Effector memory CD4-positive, alpha-beta T cell (primary cell): ENCODE measurements around the gene DPY19L2.
"Not testable (repeated sequence)": the region's sequence is repeated elsewhere in the genome, so short reads cannot be mapped to it uniquely, and the experiment has no call there.

Experiments
- DNase-seq, 3 donors: peaks; one replicate each; pipeline ENCODE4 v3.0.0-alpha.2; 2020
- H3K27ac ChIP-seq: 2 replicates; pipeline ENCODE4 v1.7.0; 2013; ENCODE audit warnings: mild to moderate bottlenecking, low read length, moderate library complexity; ENCODE audit not compliant: insufficient read depth, poor library complexity, severe bottlenecking
- H3K27me3 ChIP-seq: replicated peaks from 2 replicates; pipeline ENCODE4 v1.7.0; 2013; ENCODE audit warnings: mild to moderate bottlenecking, low read length; ENCODE audit not compliant: insufficient read depth, control insufficient read depth, poor library complexity, severe bottlenecking
- H3K36me3 ChIP-seq: 2 replicates; pipeline ENCODE4 v1.7.0; 2013; ENCODE audit warnings: mild to moderate bottlenecking, low read length, moderate library complexity; ENCODE audit not compliant: control insufficient read depth, insufficient read depth
- H3K4me1 ChIP-seq: 2 replicates; pipeline ENCODE4 v1.7.0; 2013; ENCODE audit warnings: low read length, mild to moderate bottlenecking; ENCODE audit not compliant: control insufficient read depth, insufficient read depth, poor library complexity, severe bottlenecking
- H3K4me3 ChIP-seq: 2 replicates; pipeline ENCODE4 v1.7.0; 2013; ENCODE audit warnings: low read length, low read depth, mild to moderate bottlenecking; ENCODE audit not compliant: insufficient read depth, poor library complexity, severe bottlenecking
- H3K9me3 ChIP-seq: 2 replicates; pipeline ENCODE4 v1.7.0; 2013; ENCODE audit warnings: mild to moderate bottlenecking, low read length, moderate library complexity; ENCODE audit not compliant: control insufficient read depth

Gene DPY19L2

DNA sequence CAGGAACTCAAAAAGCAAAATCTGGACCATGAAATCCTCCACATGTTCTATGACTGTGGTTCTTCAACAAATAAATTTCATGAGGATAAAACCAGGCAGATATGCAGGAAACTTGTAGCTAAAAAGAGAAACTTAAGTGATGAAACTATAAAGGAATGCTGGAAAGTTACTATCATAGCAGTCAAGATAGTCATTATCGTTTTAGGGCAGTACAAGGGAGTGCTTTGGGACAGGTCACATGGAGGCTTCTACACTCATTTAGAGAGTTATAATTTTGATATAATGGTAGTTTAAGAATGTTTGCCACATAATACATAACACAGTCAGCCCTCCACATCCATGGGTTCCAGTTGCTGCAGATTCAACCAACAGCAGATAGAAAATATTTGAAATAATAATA is 52.7 kb downstream of the DPY19L2 start:
- DNase-seq, H3K9me3 ChIP-seq, H3K4me3 ChIP-seq, H3K4me1 ChIP-seq, H3K27ac ChIP-seq, H3K27me3 ChIP-seq, H3K36me3 ChIP-seq: not testable (repeated sequence)

DNA sequence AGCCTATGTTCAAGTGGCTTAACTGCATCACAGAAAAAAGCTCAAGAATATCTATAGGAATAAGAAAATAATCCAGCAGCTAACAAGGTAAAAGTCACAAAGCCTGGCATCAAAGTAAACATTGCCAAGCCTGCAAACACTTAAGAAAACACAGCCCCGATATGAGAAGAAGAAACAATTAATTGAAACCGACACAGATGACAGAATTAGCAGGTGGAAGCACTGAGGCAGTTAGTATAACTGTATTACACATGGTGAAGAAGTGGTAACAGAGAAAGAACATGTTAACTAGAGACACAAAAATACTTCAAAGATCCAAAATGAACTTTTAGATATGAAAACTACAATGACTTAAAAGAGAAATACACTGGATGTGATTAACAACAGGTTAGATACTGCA is 57.0 kb downstream of the DPY19L2 start:
- not testable (repeated sequence) for H3K9me3 ChIP-seq, H3K36me3 ChIP-seq, DNase-seq, H3K27ac ChIP-seq, H3K27me3 ChIP-seq, H3K4me1 ChIP-seq, H3K4me3 ChIP-seq

DNA sequence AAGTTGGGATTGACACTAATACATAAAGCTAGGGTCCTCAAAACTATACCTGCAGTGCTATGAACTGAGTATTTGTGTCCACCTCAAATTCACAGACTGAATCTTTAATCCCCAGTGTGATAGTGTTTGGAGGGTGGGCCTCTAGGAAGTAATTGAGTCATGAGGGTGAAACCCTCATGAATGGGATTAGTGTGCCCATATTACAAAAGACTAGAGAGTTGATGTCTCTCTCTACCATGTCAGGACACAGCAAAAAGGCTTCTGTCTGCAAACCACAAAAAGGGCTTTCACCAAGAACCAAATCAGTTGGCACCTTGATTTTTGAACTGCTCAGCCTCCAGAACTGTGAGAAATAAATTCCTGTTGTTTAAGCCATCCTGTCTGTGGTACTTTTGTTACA is 59.0 kb downstream of the DPY19L2 start:
- not testable (repeated sequence) for H3K27ac ChIP-seq, H3K4me1 ChIP-seq, H3K9me3 ChIP-seq, H3K27me3 ChIP-seq, H3K4me3 ChIP-seq, DNase-seq, H3K36me3 ChIP-seq

DNA sequence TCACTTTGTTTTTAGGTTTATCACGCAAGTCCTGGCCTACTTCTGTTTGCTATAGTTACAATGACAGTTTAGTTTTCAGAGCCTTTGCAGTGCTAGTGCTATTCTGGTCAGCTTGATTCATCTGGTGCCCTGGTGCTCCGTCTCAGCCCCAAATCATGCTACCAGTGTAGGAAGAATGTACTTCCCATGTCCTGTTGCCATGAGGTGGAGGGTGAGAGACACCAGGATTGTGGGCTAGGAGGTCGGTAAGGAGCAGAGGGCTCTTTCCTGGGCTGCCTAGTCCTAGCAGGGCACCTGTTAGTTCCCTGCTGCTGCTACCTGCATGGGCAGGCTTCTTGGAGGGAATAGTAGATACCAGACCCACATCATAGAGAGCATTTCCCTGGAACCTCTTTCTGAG is 63.3 kb downstream of the DPY19L2 start:
- DNase-seq, H3K9me3 ChIP-seq, H3K4me1 ChIP-seq, H3K27ac ChIP-seq, H3K36me3 ChIP-seq, H3K27me3 ChIP-seq, H3K4me3 ChIP-seq: not testable (repeated sequence)

DNA sequence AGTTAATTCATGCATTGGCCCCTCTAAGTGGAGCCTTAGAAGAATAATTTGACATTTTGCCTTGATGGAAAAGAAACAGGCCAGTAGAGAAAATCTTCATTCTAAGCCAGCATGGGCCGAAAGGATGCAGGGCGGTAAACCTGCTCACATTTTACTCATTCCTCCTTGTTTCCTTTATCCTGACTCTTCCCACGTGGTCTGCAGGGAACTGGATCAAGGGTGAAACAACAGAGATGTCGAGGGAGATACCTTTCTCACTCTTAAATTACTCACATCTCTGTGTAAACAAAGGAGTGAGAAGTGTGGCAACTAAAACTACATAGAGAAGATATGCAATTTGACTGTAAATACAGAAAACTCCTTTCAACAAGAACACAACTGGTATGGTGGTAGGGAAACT is 73.5 kb downstream of the DPY19L2 start:
- H3K27ac ChIP-seq, H3K36me3 ChIP-seq, DNase-seq, H3K9me3 ChIP-seq, H3K4me1 ChIP-seq, H3K4me3 ChIP-seq, H3K27me3 ChIP-seq: not testable (repeated sequence)

DNA sequence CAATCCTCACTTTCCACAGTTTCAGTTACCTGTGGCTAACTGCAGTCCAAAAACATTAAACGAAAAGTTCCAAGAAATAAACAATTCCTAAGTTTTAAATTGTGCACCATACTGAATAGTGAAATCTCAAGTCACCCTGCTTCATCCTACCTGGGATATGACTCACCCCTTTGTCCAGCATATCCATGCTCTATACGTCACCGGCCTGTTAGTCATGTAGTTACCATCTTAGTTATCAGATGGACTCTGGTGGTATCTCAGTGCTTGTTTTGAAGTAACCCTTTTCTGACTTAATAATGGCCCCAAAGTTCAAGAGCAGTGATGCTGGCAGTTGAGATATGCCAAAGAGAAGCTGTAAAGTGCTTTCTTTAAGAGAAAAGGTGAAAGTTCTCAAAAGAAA is 83.9 kb downstream of the DPY19L2 start:
- not testable (repeated sequence) for H3K27me3 ChIP-seq, DNase-seq, H3K9me3 ChIP-seq, H3K4me3 ChIP-seq, H3K36me3 ChIP-seq, H3K4me1 ChIP-seq, H3K27ac ChIP-seq

DNA sequence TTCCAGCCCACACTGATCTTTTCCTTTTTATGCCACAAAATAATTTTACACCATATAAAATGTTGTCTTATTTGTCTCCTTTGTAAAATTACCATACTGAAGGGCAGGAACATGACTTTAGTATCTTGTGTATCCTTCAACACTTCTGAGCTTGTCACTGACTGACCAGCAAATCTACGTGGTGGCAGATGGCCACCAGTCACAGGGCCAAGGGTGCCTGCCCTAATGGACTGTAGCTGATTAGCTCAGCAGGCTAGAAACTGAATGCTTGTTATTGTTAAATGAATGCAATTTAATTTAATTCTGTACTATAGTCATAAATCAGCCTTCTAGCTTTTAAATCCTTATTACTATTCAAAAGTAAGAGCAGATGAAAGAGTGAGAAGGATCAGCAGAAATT is 85.0 kb downstream of the DPY19L2 start:
- not testable (repeated sequence) for H3K9me3 ChIP-seq, DNase-seq, H3K36me3 ChIP-seq, H3K27me3 ChIP-seq, H3K4me1 ChIP-seq, H3K4me3 ChIP-seq, H3K27ac ChIP-seq

DNA sequence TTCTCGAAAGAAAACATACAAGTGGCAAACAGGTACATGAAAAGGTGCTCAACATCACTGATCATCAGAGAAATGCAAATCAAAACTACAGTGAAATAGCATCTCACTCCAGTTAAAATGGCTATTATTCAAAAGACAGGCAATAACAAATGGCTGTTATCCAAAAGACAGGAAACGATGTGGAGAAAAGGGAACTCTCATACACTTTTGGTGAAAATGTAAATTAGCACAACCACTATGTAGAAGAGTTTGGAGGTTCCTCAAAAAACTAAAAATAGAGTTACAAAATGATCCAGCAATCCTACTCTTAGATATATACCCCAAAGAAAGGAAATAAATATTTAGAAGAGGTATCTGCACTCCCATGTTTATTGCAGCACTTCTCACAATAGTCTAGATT is 90.7 kb downstream of the DPY19L2 start:
- not testable (repeated sequence) for H3K27me3 ChIP-seq, H3K27ac ChIP-seq, H3K36me3 ChIP-seq, H3K9me3 ChIP-seq, DNase-seq, H3K4me3 ChIP-seq, H3K4me1 ChIP-seq

DNA sequence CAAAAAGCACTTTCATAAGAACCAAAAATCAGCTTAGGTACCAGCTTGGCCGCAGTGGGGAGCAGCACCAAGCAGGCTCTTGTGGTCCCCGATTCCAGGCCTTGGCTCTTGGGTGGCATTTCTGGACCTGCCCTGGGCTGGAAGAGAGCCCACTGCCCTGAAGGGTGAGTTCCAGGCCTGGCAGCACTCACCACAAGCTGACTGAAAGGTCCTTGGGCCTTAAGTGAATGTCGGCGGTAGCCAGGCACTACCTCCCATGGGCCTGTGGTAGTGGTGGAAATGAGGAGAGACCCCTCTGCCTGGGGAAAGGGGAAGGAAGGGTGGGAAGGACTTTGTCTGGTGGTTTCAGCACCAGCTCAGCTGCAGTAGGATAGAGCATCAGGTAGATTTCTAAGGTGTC is 96.3 kb downstream of the DPY19L2 start:
- not testable (repeated sequence) for H3K27me3 ChIP-seq, H3K36me3 ChIP-seq, H3K4me1 ChIP-seq, H3K9me3 ChIP-seq, H3K4me3 ChIP-seq, DNase-seq, H3K27ac ChIP-seq

DNA sequence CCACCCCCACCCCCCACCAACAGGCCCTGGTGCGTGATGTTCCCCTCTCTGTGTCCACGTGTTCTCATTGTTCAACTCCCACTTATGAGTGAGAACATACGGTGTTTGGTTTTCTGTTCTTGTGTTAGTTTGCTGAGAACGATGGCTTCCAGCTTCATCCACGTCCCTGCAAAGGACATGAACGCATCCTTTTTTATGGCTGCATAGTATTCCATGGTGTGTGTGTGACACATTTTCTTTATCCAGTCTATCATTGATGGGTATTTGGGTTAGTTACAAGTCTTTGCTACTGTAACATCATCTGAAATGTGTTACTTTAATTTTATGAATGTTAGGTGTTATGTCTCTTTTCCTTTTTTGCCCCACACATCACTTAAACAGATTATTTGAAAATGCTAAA is 109.8 kb downstream of the DPY19L2 start:
- not testable (repeated sequence) for H3K4me3 ChIP-seq, H3K36me3 ChIP-seq, H3K27me3 ChIP-seq, H3K4me1 ChIP-seq, DNase-seq, H3K27ac ChIP-seq, H3K9me3 ChIP-seq

DNA sequence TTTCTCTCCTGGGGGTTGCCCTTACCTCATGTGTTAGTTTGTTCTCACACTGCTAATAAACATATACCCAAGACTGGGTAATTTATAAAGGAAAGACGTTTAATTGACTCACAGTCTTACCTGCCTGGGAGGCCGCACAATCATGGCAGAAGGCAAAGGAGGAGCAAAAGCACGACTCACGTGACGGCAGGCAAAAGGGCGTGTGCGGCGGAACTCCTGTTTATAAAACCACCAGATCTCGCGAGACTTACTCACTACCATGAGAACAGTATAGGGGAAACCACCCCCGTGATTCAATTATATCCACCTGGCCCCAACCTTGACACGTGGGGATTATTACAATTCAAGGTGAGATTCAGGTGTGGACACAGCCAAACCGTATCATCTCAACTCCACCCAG is 116.9 kb downstream of the DPY19L2 start:
- not testable (repeated sequence) for DNase-seq, H3K4me3 ChIP-seq, H3K9me3 ChIP-seq, H3K27ac ChIP-seq, H3K27me3 ChIP-seq, H3K4me1 ChIP-seq, H3K36me3 ChIP-seq
